MM.1S (cell line): Measurements from ENCODE around the gene POLR2A.

Experiments
- DNase-seq: peaks from one replicate; pipeline ENCODE4 v3.0.0-alpha.2; 2015
- H2AFZ ChIP-seq: fragments of 300-600 bp; sonication (generic); 2 replicates; pipeline ENCODE4 v1.6.0; 2016; ENCODE audit warnings: antibody characterized with exemption, low read length
- H3F3A ChIP-seq: fragments of 300-600 bp; sonication (generic); 2 replicates; pipeline ENCODE4 v1.6.1; 2016; ENCODE audit warnings: mild to moderate bottlenecking, antibody characterized with exemption, low read length, moderate library complexity, mixed read lengths; ENCODE audit not compliant: insufficient read depth
- H3K27ac ChIP-seq: fragments of 300-600 bp; sonication (generic); 2 replicates; pipeline ENCODE4 v1.5.1; 2016; ENCODE audit warnings: mild to moderate bottlenecking, low read length
- H3K27me3 ChIP-seq: fragments of 300-600 bp; sonication (generic); replicated peaks from 2 replicates; pipeline ENCODE4 v1.6.0; 2016; ENCODE audit warnings: low read length; ENCODE audit not compliant: insufficient read depth
- H3K36me3 ChIP-seq: fragments of 300-600 bp; sonication (generic); replicated peaks from 2 replicates; pipeline ENCODE4 v1.6.1; 2016; ENCODE audit warnings: mild to moderate bottlenecking, low read length, mixed read lengths; ENCODE audit not compliant: insufficient read depth
- H3K4me1 ChIP-seq: fragments of 300-600 bp; sonication (generic); 2 replicates; pipeline ENCODE4 v1.6.1; 2016; ENCODE audit warnings: low read length, mixed read lengths
- H3K4me2 ChIP-seq: fragments of 300-600 bp; sonication (generic); 2 replicates; pipeline ENCODE4 v1.6.0; 2016; ENCODE audit warnings: low read depth, low read length
- H3K4me3 ChIP-seq: fragments of 300-600 bp; sonication (generic); 2 replicates; pipeline ENCODE4 v1.5.1; 2016; ENCODE audit warnings: low read length, mixed read lengths
- H3K79me2 ChIP-seq: fragments of 300-600 bp; sonication (generic); 2 replicates; pipeline ENCODE4 v1.6.1; 2016; ENCODE audit warnings: mixed run types, low read length, mixed read lengths
- H3K9ac ChIP-seq: fragments of 300-600 bp; sonication (generic); 2 replicates; pipeline ENCODE4 v1.6.1; 2016; ENCODE audit warnings: low read length, mixed read lengths
- H3K9me2 ChIP-seq: fragments of 300-600 bp; sonication (generic); replicated peaks from 2 replicates; pipeline ENCODE4 v1.6.1; 2016; ENCODE audit warnings: mild to moderate bottlenecking, low read length, mixed read lengths; ENCODE audit not compliant: insufficient read depth
- H3K9me3 ChIP-seq: fragments of 300-600 bp; sonication (generic); replicated peaks from 2 replicates; pipeline ENCODE4 v1.6.1; 2016; ENCODE audit warnings: mild to moderate bottlenecking, low read length, mixed read lengths; ENCODE audit not compliant: insufficient read depth
- H4K20me1 ChIP-seq: fragments of 300-600 bp; sonication (generic); 2 replicates; pipeline ENCODE4 v1.6.1; 2016; ENCODE audit warnings: mild to moderate bottlenecking, low read length, moderate library complexity, mixed read lengths; ENCODE audit not compliant: insufficient read depth
- EZH2 ChIP-seq: fragments of 300-600 bp; sonication (generic); optimal IDR thresholded peaks from 2 replicates; pipeline ENCODE3; 2017; ENCODE audit warnings: low read depth, mild to moderate bottlenecking, antibody characterized with exemption, low read length, mixed read lengths
- EZH2phosphoT487 ChIP-seq: fragments of 300-600 bp; sonication (generic); IDR thresholded peaks from 2 replicates; pipeline ENCODE4 v1.6.1; 2018; ENCODE audit warnings: antibody characterized with exemption, low read length
- TF ChIP-seq, protein P1 (sequence below): fragments of 300-600 bp; sonication (generic); IDR thresholded peaks from 2 replicates; pipeline ENCODE4 v1.5.1; 2016; ENCODE audit warnings: antibody characterized with exemption, low read length, mixed read lengths

Gene POLR2A

DNA sequence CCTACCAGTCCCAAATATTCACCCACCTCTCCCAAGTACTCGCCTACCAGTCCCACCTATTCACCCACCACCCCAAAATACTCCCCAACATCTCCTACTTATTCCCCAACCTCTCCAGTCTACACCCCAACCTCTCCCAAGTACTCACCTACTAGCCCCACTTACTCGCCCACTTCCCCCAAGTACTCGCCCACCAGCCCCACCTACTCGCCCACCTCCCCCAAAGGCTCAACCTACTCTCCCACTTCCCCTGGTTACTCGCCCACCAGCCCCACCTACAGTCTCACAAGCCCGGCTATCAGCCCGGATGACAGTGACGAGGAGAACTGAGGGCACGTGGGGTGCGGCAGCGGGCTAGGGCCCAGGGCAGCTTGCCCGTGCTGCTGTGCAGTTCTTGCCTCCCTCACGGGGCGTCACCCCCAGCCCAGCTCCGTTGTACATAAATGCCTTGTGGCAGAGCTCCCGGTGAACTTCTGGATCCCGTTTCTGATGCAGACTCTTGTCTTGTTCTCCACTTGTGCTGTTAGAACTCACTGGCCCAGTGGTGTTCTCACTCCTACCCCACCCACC is 29.8 kb downstream of the POLR2A start:
- Histone ChIP-seq H3K4me1 (no peaks in the 10 kb centered on the region), H2AFZ (no peak overlapping the region), H3F3A (0 out of 2 replicates have a peak, but pooled peaks cover 2% of the 10 kb centered on the region), H4K20me1 (no peaks in the 10 kb centered on the region), H3K4me3 (no peak overlapping the region), H3K9me2 (no peaks in the 10 kb centered on the region), H3K36me3 (peaks cover 6% of the 10 kb centered on the region), H3K27me3 (no peaks in the 10 kb centered on the region), H3K4me2 (no peak overlapping the region), H3K79me2 (no peaks in the 10 kb centered on the region), H3K9ac (no peak overlapping the region), H3K27ac (no peak overlapping the region), H3K9me3 (no peaks in the 10 kb centered on the region)
- DNase-seq = no peak
- TF ChIP-seq EZH2 (no peak), EZH2phosphoT487 (no peak)
- TF ChIP-seq, protein P1, sequence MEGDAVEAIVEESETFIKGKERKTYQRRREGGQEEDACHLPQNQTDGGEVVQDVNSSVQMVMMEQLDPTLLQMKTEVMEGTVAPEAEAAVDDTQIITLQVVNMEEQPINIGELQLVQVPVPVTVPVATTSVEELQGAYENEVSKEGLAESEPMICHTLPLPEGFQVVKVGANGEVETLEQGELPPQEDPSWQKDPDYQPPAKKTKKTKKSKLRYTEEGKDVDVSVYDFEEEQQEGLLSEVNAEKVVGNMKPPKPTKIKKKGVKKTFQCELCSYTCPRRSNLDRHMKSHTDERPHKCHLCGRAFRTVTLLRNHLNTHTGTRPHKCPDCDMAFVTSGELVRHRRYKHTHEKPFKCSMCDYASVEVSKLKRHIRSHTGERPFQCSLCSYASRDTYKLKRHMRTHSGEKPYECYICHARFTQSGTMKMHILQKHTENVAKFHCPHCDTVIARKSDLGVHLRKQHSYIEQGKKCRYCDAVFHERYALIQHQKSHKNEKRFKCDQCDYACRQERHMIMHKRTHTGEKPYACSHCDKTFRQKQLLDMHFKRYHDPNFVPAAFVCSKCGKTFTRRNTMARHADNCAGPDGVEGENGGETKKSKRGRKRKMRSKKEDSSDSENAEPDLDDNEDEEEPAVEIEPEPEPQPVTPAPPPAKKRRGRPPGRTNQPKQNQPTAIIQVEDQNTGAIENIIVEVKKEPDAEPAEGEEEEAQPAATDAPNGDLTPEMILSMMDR = no peak

- H3K9me2 ChIP-seq = no peaks in the 10 kb centered on the region
- H3K79me2 ChIP-seq = no peaks in the 10 kb centered on the region
- H2AFZ ChIP-seq = no peak overlapping the region
- no peaks in the 10 kb centered on the region for H3K27me3 ChIP-seq
- no peak for DNase-seq
- no peaks in the 10 kb centered on the region for H3K9me3 ChIP-seq
- TF ChIP-seq EZH2 (no peak), EZH2phosphoT487 (no peak)
- TF ChIP-seq, protein P1 = no peak
- H3K9ac ChIP-seq = no peak overlapping the region
- 0 out of 2 replicates have a peak, but pooled peaks cover 2% of the 10 kb centered on the region for H3F3A ChIP-seq
- no peaks in the 10 kb centered on the region for H3K4me1 ChIP-seq
- H3K4me2 ChIP-seq = no peak overlapping the region
- no peak overlapping the region for H3K27ac ChIP-seq
- H4K20me1 ChIP-seq = no peaks in the 10 kb centered on the region
- H3K36me3 ChIP-seq = no peaks in the 10 kb centered on the region
- no peak overlapping the region for H3K4me3 ChIP-seq
Observed at GRCh38 chr17:7515911-7516610, 31.9 kb downstream of the POLR2A start.

DNA sequence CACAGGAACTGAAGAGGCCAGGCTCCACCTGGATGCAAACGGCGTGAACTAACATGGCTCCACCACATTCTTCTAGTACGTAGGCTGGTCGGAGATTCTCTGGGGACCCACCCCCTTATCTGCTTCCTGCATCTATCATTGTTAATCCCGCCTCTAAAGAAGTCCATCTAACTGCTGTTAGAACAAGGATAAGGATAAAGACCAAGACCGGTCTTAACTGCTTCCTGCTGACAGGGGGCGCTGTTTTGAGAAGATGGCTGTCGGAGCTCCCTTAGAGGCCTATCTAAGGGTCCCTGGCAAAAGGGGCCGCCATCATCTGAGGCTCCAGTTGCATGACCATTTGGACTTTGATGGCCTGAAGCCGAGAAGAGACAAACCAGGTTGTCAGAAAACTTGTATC is 38.9 kb downstream of the POLR2A start:
- no peak overlapping the region for H3K9ac ChIP-seq
- H3K9me3 ChIP-seq = no peaks in the 10 kb centered on the region
- no peak overlapping the region for H2AFZ ChIP-seq
- no peaks in the 10 kb centered on the region for H3K79me2 ChIP-seq
- H3K4me3 ChIP-seq = no peak overlapping the region
- no peaks in the 10 kb centered on the region for H3K36me3 ChIP-seq
- DNase-seq = peak; percentile 8
- no peak overlapping the region for H3K4me2 ChIP-seq
- no peaks in the 10 kb centered on the region for H3K27me3 ChIP-seq
- H3F3A ChIP-seq = no peaks in the 10 kb centered on the region
- TF ChIP-seq, protein P1 = peak; percentile 59
- no peak for TF ChIP-seq EZH2
- H4K20me1 ChIP-seq = no peaks in the 10 kb centered on the region
- H3K4me1 ChIP-seq = no peaks in the 10 kb centered on the region
- H3K9me2 ChIP-seq = no peaks in the 10 kb centered on the region
- H3K27ac ChIP-seq = no peak overlapping the region
